ENCODE measurements around the gene SENP3.

Gene SENP3

GRCh38 chr17:7561589-7562207 lies at the start of gene SENP3:
Gene SENP3, plus strand, starts transcription at chr17:7561919. Its CDS starts 1,158 bp downstream, at chr17:7563077.
- FAIRE-seq, result no peak

GRCh38 chr17:7512105-7512504 lies 49.6 kb upstream of the SENP3 start:
- no peak for FAIRE-seq

GRCh38 chr17:7512824-7513540 lies 48.7 kb upstream of the SENP3 start:
- FAIRE-seq, result no peak

- FAIRE-seq, result no peak
Measured at GRCh38 chr17:7513850-7514419, 47.8 kb upstream of the SENP3 start.

GRCh38 chr17:7515911-7516610 lies 45.7 kb upstream of the SENP3 start:
- FAIRE-seq, result no peak

- FAIRE-seq, result no peak
Measured at GRCh38 chr17:7523033-7523432, 38.7 kb upstream of the SENP3 start.

GRCh38 chr17:7528842-7529241 lies 32.9 kb upstream of the SENP3 start:
- FAIRE-seq, result no peak

- FAIRE-seq, result no peak
Measured at GRCh38 chr17:7530023-7530900, 31.5 kb upstream of the SENP3 start.

- no peak for FAIRE-seq
Measured at GRCh38 chr17:7538050-7538449, 23.7 kb upstream of the SENP3 start.

- no peak for FAIRE-seq
Measured at GRCh38 chr17:7538891-7539545, 22.7 kb upstream of the SENP3 start.

- FAIRE-seq, result no peak
Measured at GRCh38 chr17:7541074-7541621, 20.6 kb upstream of the SENP3 start.

- FAIRE-seq, result no peak
Measured at GRCh38 chr17:7544911-7545310, 16.8 kb upstream of the SENP3 start.

GRCh38 chr17:7548585-7549400 lies 12.9 kb upstream of the SENP3 start, which contains the start of gene TNFSF12:
Gene TNFSF12, plus strand, starts transcription at chr17:7549058. Its CDS starts 96 bp downstream, at chr17:7549154.
- FAIRE-seq, result no peak

GRCh38 chr17:7549401-7550055 lies 12.2 kb upstream of the SENP3 start:
- FAIRE-seq, result no peak

- no peak for FAIRE-seq
Measured at GRCh38 chr17:7550344-7550743, 11.4 kb upstream of the SENP3 start.

- FAIRE-seq, result no peak
Measured at GRCh38 chr17:7551396-7551795, 10.3 kb upstream of the SENP3 start.

- FAIRE-seq, result no peak
Measured at GRCh38 chr17:7552621-7553051, 9.1 kb upstream of the SENP3 start.

GRCh38 chr17:7553356-7553755 lies 8.4 kb upstream of the SENP3 start:
- no peak for FAIRE-seq

GRCh38 chr17:7555320-7555948 lies 6.3 kb upstream of the SENP3 start:
- no peak for FAIRE-seq

- no peak for FAIRE-seq
Measured at GRCh38 chr17:7556627-7557026, 5.1 kb upstream of the SENP3 start.
